OCI-LY1 (cell line): ENCODE results near the gene ZBTB7A.

Experiments used
- H2AFZ ChIP-seq: fragments of 200-600 bp; sonication (generic), shearing (Covaris generic); 2 replicates; pipeline ENCODE4 v1.6.0; 2014; ENCODE audit warnings: antibody characterized with exemption, mild to moderate bottlenecking, low read length
- H3F3A ChIP-seq: fragments of 200-600 bp; sonication (generic), shearing (Covaris generic); 2 replicates; pipeline ENCODE4 v1.6.0; 2014; ENCODE audit warnings: mild to moderate bottlenecking, antibody characterized with exemption, low read length, moderate library complexity; ENCODE audit not compliant: insufficient read depth
- H3K27ac ChIP-seq: fragments of 200-600 bp; sonication (generic); 2 replicates; pipeline ENCODE4 v1.5.1; 2014; ENCODE audit warnings: low read length, mixed run types, mild to moderate bottlenecking, low read depth; ENCODE audit not compliant: poor library complexity, severe bottlenecking
- H3K27me3 ChIP-seq: fragments of 200-600 bp; sonication (generic); 2 replicates; pipeline ENCODE4 v1.6.0; 2014; ENCODE audit warnings: antibody characterized with exemption, mild to moderate bottlenecking, low read length, moderate library complexity; ENCODE audit not compliant: insufficient read depth
- H3K36me3 ChIP-seq: fragments of 200-600 bp; sonication (generic); 2 replicates; pipeline ENCODE4 v1.6.1; 2014; ENCODE audit warnings: mild to moderate bottlenecking, antibody characterized with exemption, low read length, moderate library complexity, mixed read lengths; ENCODE audit not compliant: insufficient read depth
- H3K4me1 ChIP-seq: fragments of 200-600 bp; sonication (generic); 2 replicates; pipeline ENCODE4 v1.5.1; 2014; ENCODE audit warnings: mild to moderate bottlenecking, low read length, moderate library complexity; ENCODE audit not compliant: insufficient read depth, severe bottlenecking
- H3K4me2 ChIP-seq: fragments of 200-600 bp; sonication (generic), shearing (Covaris generic); 2 replicates; pipeline ENCODE4 v1.6.1; 2014; ENCODE audit warnings: low read length
- H3K4me3 ChIP-seq: fragments of 200-600 bp; sonication (generic); 2 replicates; pipeline ENCODE4 v1.5.1; 2014; ENCODE audit warnings: low read length, low read depth, mild to moderate bottlenecking, mixed read lengths; ENCODE audit not compliant: poor library complexity, severe bottlenecking
- H3K79me2 ChIP-seq: fragments of 200-600 bp; shearing (Covaris generic); 2 replicates; pipeline ENCODE4 v1.6.1; 2016; ENCODE audit warnings: mixed run types, low read length, mixed read lengths; ENCODE audit not compliant: insufficient read depth
- H3K9ac ChIP-seq: fragments of 200-600 bp; sonication (generic), shearing (Covaris generic); 2 replicates; pipeline ENCODE4 v1.6.1; 2014; ENCODE audit warnings: mild to moderate bottlenecking, low read length, mixed read lengths
- H3K9me2 ChIP-seq: fragments of 200-600 bp; sonication (generic), shearing (Covaris generic); 2 replicates; pipeline ENCODE4 v1.6.1; 2014; ENCODE audit warnings: low read depth, mild to moderate bottlenecking, low read length, mixed read lengths
- H3K9me3 ChIP-seq: fragments of 200-600 bp; shearing (Covaris generic); 2 replicates; pipeline ENCODE4 v1.6.1; 2014; ENCODE audit warnings: low read length, mixed read lengths
- H4K20me1 ChIP-seq: fragments of 200-600 bp; sonication (generic), shearing (Covaris generic); 2 replicates; pipeline ENCODE4 v1.6.0; 2016; ENCODE audit warnings: mild to moderate bottlenecking, low read length; ENCODE audit not compliant: insufficient read depth
- EZH2 ChIP-seq: fragments of 200-600 bp; sonication (generic), shearing (Covaris generic); IDR thresholded peaks from 2 replicates; pipeline ENCODE4 v1.8.0; 2017; ENCODE audit warnings: borderline replicate concordance, mixed run types, mild to moderate bottlenecking, antibody characterized with exemption, low read length, moderate library complexity, mixed read lengths
- TF ChIP-seq, protein P1 (sequence below): fragments of 200-600 bp; sonication (generic), shearing (Covaris generic); IDR thresholded peaks from 2 replicates; pipeline ENCODE4 v1.5.1; 2017; ENCODE audit warnings: mild to moderate bottlenecking, antibody characterized with exemption, low read length, moderate library complexity, mixed read lengths

Gene ZBTB7A

GRCh38 chr19:4083677-4084546 lies 17.2 kb upstream of the ZBTB7A start:
- TF ChIP-seq EZH2 = no peak
- TF ChIP-seq, protein P1, sequence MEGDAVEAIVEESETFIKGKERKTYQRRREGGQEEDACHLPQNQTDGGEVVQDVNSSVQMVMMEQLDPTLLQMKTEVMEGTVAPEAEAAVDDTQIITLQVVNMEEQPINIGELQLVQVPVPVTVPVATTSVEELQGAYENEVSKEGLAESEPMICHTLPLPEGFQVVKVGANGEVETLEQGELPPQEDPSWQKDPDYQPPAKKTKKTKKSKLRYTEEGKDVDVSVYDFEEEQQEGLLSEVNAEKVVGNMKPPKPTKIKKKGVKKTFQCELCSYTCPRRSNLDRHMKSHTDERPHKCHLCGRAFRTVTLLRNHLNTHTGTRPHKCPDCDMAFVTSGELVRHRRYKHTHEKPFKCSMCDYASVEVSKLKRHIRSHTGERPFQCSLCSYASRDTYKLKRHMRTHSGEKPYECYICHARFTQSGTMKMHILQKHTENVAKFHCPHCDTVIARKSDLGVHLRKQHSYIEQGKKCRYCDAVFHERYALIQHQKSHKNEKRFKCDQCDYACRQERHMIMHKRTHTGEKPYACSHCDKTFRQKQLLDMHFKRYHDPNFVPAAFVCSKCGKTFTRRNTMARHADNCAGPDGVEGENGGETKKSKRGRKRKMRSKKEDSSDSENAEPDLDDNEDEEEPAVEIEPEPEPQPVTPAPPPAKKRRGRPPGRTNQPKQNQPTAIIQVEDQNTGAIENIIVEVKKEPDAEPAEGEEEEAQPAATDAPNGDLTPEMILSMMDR = no peak
- Histone ChIP-seq H3K27me3 (no peaks in the 10 kb centered on the region), H4K20me1 (no peaks in the 10 kb centered on the region), H3K9me3 (no peaks in the 10 kb centered on the region), H3K4me1 (peaks cover 24% of the 10 kb centered on the region), H3K4me3 (no peak overlapping the region), H3K36me3 (no peaks in the 10 kb centered on the region), H3K9me2 (no peaks in the 10 kb centered on the region), H3K9ac (no peak overlapping the region; the same call in 1 of the 2 replicates), H3K4me2 (no peak overlapping the region), H3K27ac (no peak overlapping the region), H2AFZ (no peak overlapping the region), H3K79me2 (no peaks in the 10 kb centered on the region), H3F3A (no peaks in the 10 kb centered on the region)

- H3K9me2 ChIP-seq = no peaks in the 10 kb centered on the region
- TF ChIP-seq, protein P1 = no peak
- no peak for TF ChIP-seq EZH2
- H3K27me3 ChIP-seq = no peaks in the 10 kb centered on the region
- H3K79me2 ChIP-seq = no peaks in the 10 kb centered on the region
- no peaks in the 10 kb centered on the region for H4K20me1 ChIP-seq
- no peaks in the 10 kb centered on the region for H3K36me3 ChIP-seq
- no peak overlapping the region for H3K4me2 ChIP-seq
- H3K27ac ChIP-seq = no peak overlapping the region
- no peaks in the 10 kb centered on the region for H3K9me3 ChIP-seq
- H3K4me3 ChIP-seq = no peak overlapping the region
- no peaks in the 10 kb centered on the region for H3F3A ChIP-seq
- no peak overlapping the region for H2AFZ ChIP-seq
- H3K9ac ChIP-seq = no peak overlapping the region
- H3K4me1 ChIP-seq = peaks cover 38% of the 10 kb centered on the region
These were observed 15.5 kb upstream of the ZBTB7A start for GRCh38 chr19:4082172-4082571.

DNA sequence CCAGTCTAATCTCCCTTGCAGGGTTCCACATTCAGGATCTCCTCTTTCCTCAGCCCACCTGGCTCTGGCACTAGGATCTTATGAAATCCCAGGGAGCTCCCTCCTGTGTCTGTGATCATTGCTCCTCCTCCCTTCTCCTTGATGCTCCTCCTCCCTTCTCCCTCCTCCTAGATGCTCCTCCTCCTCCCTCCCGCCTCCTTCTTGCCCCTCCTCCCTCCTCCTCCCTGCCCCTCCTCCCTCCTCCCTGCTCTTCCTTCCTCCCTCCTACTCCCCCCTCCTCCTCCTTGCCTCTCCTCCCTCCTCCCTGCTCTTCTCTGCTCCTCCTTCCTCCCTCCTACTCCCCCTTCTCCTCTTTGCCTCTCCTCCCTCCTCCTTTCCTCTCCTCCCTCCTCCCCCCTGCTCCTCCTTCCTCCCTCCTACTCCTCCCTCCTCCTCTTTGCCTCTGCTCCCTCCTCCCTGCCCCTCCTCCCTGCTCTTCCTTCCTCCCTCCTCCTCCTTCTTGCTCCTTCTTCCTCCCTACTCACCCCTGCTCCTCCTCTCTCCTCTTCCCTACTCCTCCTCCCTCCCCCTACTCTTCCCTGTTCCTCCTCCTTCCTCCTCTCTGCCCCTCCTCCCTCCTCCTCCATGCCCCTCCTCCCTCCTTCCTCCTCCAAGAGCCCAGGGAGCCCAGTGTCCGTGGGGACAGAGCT lies 14.9 kb upstream of the ZBTB7A start:
- H3K4me3 ChIP-seq = no peak overlapping the region
- peaks cover 36% of the 10 kb centered on the region for H3K4me1 ChIP-seq
- TF ChIP-seq, protein P1 = no peak
- TF ChIP-seq EZH2 = no peak
- no peaks in the 10 kb centered on the region for H3K79me2 ChIP-seq
- H3F3A ChIP-seq = no peaks in the 10 kb centered on the region
- no peaks in the 10 kb centered on the region for H3K9me3 ChIP-seq
- H3K27ac ChIP-seq = no peak overlapping the region
- H4K20me1 ChIP-seq = no peaks in the 10 kb centered on the region
- H3K27me3 ChIP-seq = no peaks in the 10 kb centered on the region
- no peak overlapping the region for H2AFZ ChIP-seq
- H3K4me2 ChIP-seq = no peak overlapping the region
- no peaks in the 10 kb centered on the region for H3K36me3 ChIP-seq
- H3K9ac ChIP-seq = no peak overlapping the region
- H3K9me2 ChIP-seq = no peaks in the 10 kb centered on the region
